Endothelial cell (in vitro differentiated cells): Measurements from ENCODE around the gene MROH9. TPM values are rescaled to one million over a fixed set of nuclear protein-coding genes. Genes with fewer than 3 reads are reported as not detected.

ENCODE experiments used
- DNase-seq: peaks from one replicate; pipeline ENCODE4 v3.0.0; 2021; ENCODE audit warnings: low spot score
- H3K27ac Mint-ChIP-seq: one replicate; pipeline ENCODE4 v1.8.0; 2021; ENCODE audit warnings: mixed read lengths, inconsistent platforms; ENCODE audit not compliant: unreplicated experiment
- H3K27me3 Mint-ChIP-seq: one replicate; pipeline ENCODE4 v1.8.0; 2021; ENCODE audit warnings: mild to moderate bottlenecking, moderate library complexity, mixed read lengths, inconsistent platforms; ENCODE audit not compliant: unreplicated experiment
- H3K36me3 Mint-ChIP-seq: one replicate; pipeline ENCODE4 v1.8.0; 2021; ENCODE audit warnings: mild to moderate bottlenecking, low read depth, mixed read lengths, inconsistent platforms; ENCODE audit not compliant: unreplicated experiment
- H3K4me1 Mint-ChIP-seq: one replicate; pipeline ENCODE4 v1.8.0; 2021; ENCODE audit warnings: mild to moderate bottlenecking, mixed read lengths, inconsistent platforms; ENCODE audit not compliant: unreplicated experiment
- H3K4me3 Mint-ChIP-seq: one replicate; pipeline ENCODE4 v1.8.0; 2021; ENCODE audit warnings: mild to moderate bottlenecking, mixed read lengths, inconsistent platforms; ENCODE audit not compliant: unreplicated experiment
- H3K9me3 Mint-ChIP-seq: one replicate; pipeline ENCODE4 v1.8.0; 2021; ENCODE audit warnings: mixed read lengths, inconsistent platforms; ENCODE audit not compliant: unreplicated experiment
- CTCF ChIP-seq: fragments of 200-600 bp; sonication (generic); IDR thresholded peaks from one replicate; pipeline ENCODE4 v1.5.0; 2021; ENCODE audit warnings: antibody characterized with exemption; ENCODE audit not compliant: unreplicated experiment
- microRNA-seq: library from miRNA; unstranded; fragments of <30 nt; microRNA quantifications from one replicate; pipeline ENCODE4, GENCODE V29; 2020; ENCODE audit not compliant: unreplicated experiment
- total RNA-seq: library from RNA; stranded (reverse); fragmentation: NEBNext Ultra II Directional; extraction: Animal tissue kit (Norgen Biotek cat#: 25700); gene quantifications from one replicate; pipeline ENCODE4 v1.2.1, GENCODE V29; 2021; ENCODE audit not compliant: unreplicated experiment

The MROH9 gene
- total RNA-seq, 1 donor from 2014 or later: not detected

- no peak for DNase-seq
- Mint-ChIP-seq H3K36me3 (no peaks in the 10 kb centered on the region), H3K27me3 (peaks cover 1% of the 10 kb centered on the region), H3K4me3 (no peak overlapping the region), H3K9me3 (no peaks in the 10 kb centered on the region), H3K27ac (no peak overlapping the region), H3K4me1 (no peaks in the 10 kb centered on the region)
- TF ChIP-seq CTCF: no peak
Observed at GRCh38 chr1:171107969-171108368, 172.6 kb downstream of the MROH9 start.

DNA sequence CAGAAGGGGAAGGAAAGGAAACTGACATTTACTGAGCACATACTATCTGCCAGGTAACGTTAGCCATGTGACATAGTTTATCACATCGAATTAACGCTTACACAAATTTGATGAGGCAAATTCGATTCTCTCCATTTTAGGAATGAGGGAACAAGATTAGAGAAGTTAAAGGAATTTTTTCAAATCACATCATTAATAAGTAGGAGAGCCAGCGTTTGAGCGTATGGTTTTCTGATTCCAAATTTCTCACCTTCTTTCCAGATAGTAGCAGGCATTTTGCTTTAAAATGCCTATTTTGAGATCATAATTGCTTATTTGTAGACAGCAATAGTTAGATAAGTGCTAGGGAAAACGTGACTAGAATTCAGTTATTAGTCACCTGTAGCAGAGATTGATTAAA, 174.6 kb downstream of the MROH9 start:
- TF ChIP-seq CTCF: no peak
- Mint-ChIP-seq H3K4me3 (no peak overlapping the region), H3K27ac (no peak overlapping the region), H3K27me3 (peaks cover 1% of the 10 kb centered on the region), H3K36me3 (no peaks in the 10 kb centered on the region), H3K9me3 (no peaks in the 10 kb centered on the region), H3K4me1 (no peaks in the 10 kb centered on the region)
- DNase-seq: no peak

DNA sequence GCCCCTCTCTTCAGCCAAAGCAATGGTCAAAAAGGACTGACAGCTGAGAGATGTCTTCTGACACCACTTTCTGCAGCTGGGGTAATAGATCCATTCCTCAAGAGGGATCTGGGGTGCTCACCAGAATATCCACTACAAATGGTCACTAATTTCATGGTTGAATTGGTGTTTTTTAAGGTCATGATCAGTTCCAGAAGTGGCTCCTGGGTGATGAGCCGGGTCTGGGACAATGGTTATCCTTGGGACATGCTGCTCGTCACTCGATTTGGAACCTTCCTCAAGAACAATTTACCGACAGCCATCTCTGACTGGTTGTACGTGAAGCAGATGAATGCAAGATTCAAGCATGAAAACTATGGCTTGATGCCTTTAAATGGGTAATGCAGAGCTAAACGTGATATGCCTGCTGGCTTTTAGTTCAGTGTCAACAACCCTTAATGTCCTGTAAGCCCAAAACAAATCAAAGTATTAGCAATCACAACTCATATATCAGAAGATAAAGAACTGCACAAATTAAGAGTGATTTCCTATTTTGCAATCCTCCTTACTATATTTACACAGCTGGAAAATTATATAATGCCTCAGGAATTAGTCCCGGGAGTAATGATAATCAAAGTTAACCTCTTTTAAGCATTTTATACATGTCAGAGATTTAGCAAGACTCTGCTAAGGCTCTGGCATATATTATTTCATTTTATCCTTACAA, 175.4 kb downstream of the MROH9 start:
- Mint-ChIP-seq H3K4me3 (no peak overlapping the region), H3K4me1 (no peaks in the 10 kb centered on the region), H3K27me3 (peaks cover 1% of the 10 kb centered on the region), H3K27ac (no peak overlapping the region), H3K9me3 (no peaks in the 10 kb centered on the region), H3K36me3 (no peaks in the 10 kb centered on the region)
- no peak for TF ChIP-seq CTCF
- DNase-seq: no peak

DNA sequence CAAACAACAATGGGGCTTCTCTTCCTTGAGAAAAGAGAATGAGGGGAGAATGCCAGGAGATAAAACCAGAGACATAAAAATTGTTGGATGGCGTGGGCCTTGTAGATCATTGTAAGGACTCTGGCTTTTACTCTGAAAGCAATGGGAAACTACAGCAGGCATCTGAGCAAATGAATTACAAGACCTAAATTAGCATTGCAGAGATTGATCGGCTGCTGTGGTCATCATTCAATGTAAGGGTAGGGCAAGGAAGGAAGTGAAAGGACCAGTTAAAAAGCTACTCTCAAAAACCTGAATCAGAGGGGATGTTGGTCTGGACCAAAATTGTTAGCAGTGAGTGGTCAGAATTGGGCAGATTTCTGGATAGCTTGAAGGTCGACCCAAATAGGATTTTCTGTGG, 176.8 kb downstream of the MROH9 start:
- Mint-ChIP-seq H3K36me3 (no peaks in the 10 kb centered on the region), H3K9me3 (no peaks in the 10 kb centered on the region), H3K4me3 (no peak overlapping the region), H3K27me3 (peaks cover 3% of the 10 kb centered on the region), H3K27ac (no peak overlapping the region), H3K4me1 (no peaks in the 10 kb centered on the region)
- DNase-seq: no peak
- no peak for TF ChIP-seq CTCF

DNA sequence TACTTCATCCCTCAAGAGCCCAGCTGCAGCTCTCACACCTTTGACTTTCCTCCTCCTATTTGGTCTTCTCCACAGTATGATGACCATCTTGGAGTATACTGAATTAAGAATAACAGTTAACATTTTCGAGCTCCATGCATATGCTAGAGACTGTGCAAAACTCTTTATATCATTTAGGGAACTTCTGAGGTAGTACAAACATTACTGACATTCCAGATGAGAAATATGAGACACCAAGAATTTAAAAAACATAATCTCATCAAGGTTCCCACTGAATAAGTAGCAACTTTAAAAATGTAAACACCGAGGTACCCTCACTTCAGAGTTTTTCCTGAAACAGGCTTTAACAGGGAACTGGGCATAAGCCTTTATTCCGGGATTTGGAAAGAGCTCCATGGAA, 178.0 kb downstream of the MROH9 start:
- no peaks in the 10 kb centered on the region for H3K9me3 Mint-ChIP-seq
- H3K4me3 Mint-ChIP-seq: no peak overlapping the region
- no peak for TF ChIP-seq CTCF
- H3K4me1 Mint-ChIP-seq: no peaks in the 10 kb centered on the region
- H3K27me3 Mint-ChIP-seq: peaks cover 3% of the 10 kb centered on the region
- no peak overlapping the region for H3K27ac Mint-ChIP-seq
- no peaks in the 10 kb centered on the region for H3K36me3 Mint-ChIP-seq
- no peak for DNase-seq

Small RNAs within 50 kb of the gene (microRNA-seq; reads per million reads assigned to microRNA genes)
- gene MIR1295A (not detected), gene MIR1295B (not detected)

Other genes with a start within 250 kb of the MROH9 start
- not detected for gene FMO3, start 155.4 kb downstream of the MROH9 start, total RNA-seq
- gene FMO2, start 249.8 kb downstream of the MROH9 start, total RNA-seq: not detected